ENCODE data around the gene FAT2.

Gene FAT2, protein sequence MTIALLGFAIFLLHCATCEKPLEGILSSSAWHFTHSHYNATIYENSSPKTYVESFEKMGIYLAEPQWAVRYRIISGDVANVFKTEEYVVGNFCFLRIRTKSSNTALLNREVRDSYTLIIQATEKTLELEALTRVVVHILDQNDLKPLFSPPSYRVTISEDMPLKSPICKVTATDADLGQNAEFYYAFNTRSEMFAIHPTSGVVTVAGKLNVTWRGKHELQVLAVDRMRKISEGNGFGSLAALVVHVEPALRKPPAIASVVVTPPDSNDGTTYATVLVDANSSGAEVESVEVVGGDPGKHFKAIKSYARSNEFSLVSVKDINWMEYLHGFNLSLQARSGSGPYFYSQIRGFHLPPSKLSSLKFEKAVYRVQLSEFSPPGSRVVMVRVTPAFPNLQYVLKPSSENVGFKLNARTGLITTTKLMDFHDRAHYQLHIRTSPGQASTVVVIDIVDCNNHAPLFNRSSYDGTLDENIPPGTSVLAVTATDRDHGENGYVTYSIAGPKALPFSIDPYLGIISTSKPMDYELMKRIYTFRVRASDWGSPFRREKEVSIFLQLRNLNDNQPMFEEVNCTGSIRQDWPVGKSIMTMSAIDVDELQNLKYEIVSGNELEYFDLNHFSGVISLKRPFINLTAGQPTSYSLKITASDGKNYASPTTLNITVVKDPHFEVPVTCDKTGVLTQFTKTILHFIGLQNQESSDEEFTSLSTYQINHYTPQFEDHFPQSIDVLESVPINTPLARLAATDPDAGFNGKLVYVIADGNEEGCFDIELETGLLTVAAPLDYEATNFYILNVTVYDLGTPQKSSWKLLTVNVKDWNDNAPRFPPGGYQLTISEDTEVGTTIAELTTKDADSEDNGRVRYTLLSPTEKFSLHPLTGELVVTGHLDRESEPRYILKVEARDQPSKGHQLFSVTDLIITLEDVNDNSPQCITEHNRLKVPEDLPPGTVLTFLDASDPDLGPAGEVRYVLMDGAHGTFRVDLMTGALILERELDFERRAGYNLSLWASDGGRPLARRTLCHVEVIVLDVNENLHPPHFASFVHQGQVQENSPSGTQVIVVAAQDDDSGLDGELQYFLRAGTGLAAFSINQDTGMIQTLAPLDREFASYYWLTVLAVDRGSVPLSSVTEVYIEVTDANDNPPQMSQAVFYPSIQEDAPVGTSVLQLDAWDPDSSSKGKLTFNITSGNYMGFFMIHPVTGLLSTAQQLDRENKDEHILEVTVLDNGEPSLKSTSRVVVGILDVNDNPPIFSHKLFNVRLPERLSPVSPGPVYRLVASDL (N-terminal part only)

DNA sequence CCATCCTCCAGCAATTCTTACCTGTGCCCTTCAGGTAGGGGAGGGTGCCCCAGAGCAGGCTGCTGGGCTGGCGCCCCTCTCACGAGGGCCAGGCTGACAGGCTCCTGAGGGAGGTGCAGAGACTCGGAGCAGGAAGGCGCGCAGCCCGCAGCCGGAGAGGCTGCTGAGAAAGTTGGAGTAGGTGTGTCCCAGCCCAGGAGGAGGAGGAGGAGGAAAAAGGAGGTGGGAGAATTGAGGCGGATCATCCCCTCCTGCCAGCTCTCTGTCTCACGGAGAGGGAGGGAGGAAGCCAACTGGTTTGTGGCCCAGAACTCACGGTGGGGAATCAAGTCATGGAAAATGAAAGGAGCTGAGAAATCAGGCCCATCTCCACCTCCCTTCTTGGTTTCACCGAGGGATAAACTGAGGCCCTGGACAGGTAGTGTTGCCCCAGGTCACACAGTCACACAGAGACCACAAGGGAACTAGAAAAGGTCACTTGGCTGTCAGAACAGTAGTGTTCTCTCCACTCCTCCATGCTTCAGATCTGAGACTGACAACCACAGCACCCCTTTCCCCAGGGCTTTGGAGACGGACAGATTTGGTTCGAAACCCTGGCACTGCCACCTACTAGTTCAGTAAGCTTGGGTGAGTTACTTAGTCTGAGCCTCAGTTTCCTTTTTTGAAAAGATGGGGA is at the start of gene FAT2:
TSS of gene FAT2 (minus strand) at position 188 of the 676 bp plus-strand sequence. CDS start 22,400 bp downstream, outside the sequence.
- no peak for DNase-seq (ENCODE audit: low read depth)

- DNase-seq (ENCODE audit: low read depth) = no peak
Measured at GRCh38 chr5:151638619-151639018, 47.5 kb upstream of the FAT2 start.

GRCh38 chr5:151637676-151638075 is 46.5 kb upstream of the FAT2 start:
- no peak for DNase-seq (ENCODE audit: low read depth)

DNA sequence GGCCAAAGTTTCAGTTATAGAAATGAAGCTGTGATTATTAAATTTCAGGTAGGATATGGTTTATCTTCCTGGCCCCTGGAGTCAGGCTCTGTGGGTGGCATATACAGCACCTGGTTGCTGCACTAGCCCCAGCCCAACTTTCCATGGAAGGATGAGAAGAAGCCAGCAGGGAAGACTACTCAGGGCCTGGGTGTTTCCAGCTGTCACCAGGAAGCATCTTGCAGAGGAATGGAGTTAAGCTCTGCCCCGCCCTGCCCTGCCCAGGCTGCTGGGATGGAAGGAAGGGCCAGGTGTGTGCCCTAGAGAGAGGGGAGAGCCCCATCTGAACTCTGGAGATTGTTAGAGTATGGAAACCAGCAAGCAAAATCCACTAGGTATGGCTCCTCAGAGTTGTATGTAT is 42.8 kb upstream of the FAT2 start:
- DNase-seq (ENCODE audit: low read depth) = no peak

DNA sequence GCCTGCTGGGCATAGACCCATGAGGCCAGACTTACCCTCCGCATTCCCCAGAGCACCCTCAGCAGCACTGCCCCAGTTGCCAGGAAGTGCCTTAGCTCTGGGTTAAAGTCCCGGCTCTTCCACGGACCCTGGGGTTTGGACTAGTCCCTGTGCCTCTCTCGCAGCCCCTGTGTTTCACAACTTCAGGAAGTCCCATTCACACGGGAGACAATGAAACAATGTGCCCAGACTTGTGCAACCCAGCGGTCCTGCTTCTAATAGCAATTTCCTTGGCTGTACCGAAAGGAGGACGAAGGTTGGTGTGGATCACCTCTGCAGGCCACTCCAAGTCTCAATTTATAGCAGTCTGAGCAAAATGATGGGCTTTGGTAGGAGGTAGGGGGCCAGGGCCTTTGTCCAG is 41.8 kb upstream of the FAT2 start:
- DNase-seq (ENCODE audit: low read depth) = no peak

GRCh38 chr5:151632524-151632923 is 41.4 kb upstream of the FAT2 start:
- DNase-seq (ENCODE audit: low read depth) = no peak

DNA sequence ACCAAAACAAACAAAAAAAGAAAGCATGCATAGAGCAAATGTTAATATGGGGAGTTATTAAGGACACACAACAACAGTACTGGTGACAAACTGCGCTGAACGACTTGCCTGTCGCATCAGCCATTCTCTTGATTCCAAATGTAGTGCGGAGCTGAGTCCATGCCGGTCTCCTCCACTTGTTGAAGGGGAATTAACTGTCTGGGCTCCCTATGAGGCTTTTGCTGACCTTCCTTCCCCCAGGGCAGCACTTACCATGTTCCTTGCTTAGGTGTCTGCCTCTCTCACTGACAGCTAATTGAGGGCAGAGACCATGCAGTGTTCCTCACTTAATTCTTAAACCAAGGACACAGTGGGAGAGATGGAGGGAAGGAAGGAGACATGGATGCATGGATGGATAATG is 40.8 kb upstream of the FAT2 start:
- no peak for DNase-seq (ENCODE audit: low read depth)

- peak; percentile 41 for DNase-seq (ENCODE audit: low read depth)
Measured at GRCh38 chr5:151630088-151630487, 39.0 kb upstream of the FAT2 start.

DNA sequence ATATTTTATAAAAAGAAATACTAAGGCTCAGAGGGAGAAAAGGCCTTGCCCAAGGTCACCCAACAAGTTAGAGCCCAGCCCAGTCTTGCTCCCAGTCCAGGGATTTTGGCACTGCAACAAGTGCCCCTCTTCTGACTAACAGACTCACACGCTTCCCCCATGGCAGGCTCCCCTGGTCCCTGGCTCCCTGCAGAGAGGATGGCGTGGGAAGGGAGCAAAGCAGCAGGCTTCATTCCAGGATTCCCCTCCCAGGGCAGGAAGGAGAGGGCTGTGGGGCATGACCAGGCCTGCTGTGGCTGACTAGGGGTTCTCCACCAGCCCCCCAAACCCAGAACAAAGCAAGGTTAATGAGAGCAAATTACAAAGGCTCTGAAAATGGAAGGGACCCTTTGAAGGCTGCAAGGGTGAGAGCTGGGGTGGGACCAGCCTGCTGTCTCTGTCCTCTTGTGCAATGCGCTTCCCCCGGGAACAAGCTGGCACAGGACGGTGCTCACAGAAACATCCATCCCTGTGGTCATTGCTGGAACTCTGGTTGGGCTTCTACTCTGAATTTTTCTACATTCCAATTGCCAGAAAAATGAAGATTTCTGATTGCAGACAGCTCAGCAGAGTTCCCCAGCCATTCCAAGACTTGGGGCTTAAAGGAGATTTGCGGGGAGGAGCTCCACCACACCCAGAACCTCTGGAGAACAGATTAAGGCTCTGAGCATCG is 37.1 kb upstream of the FAT2 start:
- DNase-seq (ENCODE audit: low read depth) = peak; percentile 81

GRCh38 chr5:151627650-151628049 is 36.5 kb upstream of the FAT2 start:
- peak; percentile 14 for DNase-seq (ENCODE audit: low read depth)

DNA sequence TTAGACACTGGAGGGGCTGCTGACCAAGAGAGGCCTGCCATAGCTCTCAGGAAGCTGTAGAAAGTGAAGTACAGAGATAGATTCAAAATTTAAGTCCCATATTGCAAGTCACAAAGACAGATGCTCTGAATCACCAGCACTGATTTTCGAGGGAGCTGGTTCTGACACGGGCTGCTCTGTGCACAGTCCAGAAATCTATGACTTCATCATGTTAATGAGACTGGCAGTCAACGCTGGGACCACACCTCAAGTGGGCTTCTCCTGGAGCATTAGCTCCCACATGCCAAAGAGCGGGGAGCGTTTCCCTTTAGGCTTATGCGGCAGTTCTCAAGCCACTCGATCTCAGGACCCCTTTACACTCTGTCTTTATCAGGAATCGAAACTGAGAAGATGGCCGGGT is 34.2 kb upstream of the FAT2 start:
- no peak for DNase-seq (ENCODE audit: low read depth)

- no peak for DNase-seq (ENCODE audit: low read depth)
Measured at GRCh38 chr5:151624476-151624875, 33.3 kb upstream of the FAT2 start.

DNA sequence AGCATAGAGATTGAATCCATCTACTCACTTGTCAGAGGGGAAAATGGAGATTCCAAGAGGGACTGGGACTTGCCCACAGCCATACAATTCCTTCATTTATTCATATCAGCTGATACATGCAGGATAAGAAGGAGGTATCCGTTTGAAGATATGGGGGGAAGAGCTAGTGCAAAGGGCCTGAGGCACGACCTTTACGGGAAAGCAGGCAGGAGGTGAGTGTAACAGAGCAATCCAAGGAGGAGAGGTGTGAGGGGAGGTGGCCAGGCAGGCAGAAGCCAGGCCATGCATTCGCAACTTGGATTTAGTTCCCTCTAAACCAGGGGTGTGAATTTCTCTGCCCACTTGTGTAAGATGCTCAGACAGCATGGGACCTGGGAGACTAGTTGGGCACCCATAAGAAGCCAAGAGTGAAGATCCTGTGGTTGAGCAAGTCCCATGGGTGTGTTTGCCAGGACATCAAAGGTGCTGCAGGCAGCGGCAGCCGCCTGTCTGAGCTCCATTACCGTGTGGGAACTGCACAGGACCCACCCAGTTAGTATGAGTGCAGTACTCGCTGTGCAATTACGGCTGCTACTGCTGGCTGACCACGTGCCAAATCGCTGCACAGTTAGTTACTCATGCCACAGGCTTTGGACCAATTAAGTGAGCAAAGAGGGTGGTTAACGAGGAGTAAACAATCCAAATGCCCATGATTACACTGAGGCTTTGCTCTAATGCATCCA is 31.4 kb upstream of the FAT2 start:
- DNase-seq (ENCODE audit: low read depth) = peak; percentile 39

DNA sequence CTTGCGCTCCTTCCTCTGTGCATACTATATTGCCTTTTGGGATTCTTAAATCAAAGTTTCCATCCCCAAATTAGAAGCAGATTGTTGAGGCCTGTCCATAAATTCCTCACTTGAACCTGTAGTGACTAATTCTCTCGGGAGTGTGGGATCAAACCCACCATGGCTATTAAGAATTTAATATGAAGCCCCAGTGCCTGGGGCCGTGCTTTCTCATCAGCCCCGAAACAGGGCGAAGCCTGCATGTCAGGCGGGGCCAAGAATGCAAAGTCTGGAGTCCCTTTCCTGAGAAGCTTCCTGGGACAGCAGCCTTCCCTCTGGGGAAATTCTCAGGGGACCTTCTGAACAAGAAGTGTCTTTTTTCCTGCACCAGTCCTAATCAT is 29.3 kb upstream of the FAT2 start:
- DNase-seq (ENCODE audit: low read depth) = peak; percentile 24

GRCh38 chr5:151619812-151620460 is 28.8 kb upstream of the FAT2 start:
- peak; percentile 29 for DNase-seq (ENCODE audit: low read depth)

GRCh38 chr5:151618907-151619306 is 27.8 kb upstream of the FAT2 start:
- no peak for DNase-seq (ENCODE audit: low read depth)

DNA sequence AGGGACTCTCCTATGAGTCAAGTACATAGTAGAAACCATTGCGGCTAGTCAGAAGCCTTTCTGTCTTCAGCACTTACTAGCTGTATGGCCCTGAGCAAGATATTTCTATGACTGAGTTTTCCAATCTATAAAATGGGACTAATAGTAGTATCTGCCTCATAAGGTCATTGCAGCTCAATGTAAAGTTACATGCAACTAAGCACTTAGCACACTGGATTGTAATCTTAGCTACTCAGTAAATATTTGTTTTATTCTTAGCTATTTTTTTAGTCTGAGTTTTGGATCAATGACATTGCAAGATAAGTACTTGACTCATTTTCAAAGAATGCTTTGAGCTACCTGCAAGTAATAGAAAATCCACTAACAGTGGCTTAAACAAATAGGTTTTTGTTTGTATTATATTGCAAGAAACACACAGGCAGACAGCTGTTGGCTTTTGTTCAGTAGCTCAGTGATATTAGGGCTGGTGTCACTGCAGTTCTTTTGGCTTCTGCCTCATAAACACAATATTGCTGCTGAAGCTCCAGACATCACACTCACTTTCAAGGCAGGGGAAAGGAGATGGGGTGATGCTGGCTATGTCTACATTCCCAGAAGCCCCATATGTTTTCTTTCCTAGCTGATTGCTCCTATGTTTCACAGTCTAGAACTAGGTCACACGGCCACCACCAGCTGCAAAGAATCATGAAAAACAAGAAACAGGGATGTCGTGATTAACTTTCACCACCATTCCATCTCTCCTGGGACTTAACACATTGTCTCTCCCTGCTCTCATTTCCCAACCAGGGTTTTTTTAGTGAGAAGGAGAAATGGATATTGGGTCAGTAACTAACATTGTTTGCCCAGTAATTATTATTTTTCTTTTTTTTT is 26.9 kb upstream of the FAT2 start:
- no peak for DNase-seq (ENCODE audit: low read depth)

GRCh38 chr5:151617383-151617840 is 26.3 kb upstream of the FAT2 start:
- DNase-seq (ENCODE audit: low read depth) = no peak

- DNase-seq (ENCODE audit: low read depth) = no peak
Measured at GRCh38 chr5:151615431-151615830, 24.3 kb upstream of the FAT2 start.
